GM06990 (cell line): ENCODE data around the gene IGF1.

Experiments
- DNase-seq: peaks from one replicate; pipeline ENCODE4 v3.0.0-alpha.2; 2011; ENCODE audit not compliant: insufficient read length; ENCODE audit errors: extremely low read depth
- H3K27me3 ChIP-seq: replicated peaks from 2 replicates; pipeline ENCODE4 v1.6.0; 2011; ENCODE audit warnings: low read length; ENCODE audit not compliant: control insufficient read depth, insufficient read depth
- H3K36me3 ChIP-seq: 2 replicates; pipeline ENCODE4 v1.5.1; 2011; ENCODE audit warnings: low read length; ENCODE audit not compliant: control insufficient read depth, insufficient read depth
- H3K4me3 ChIP-seq: replicated peaks from 2 replicates; pipeline ENCODE4 v1.5.1; 2011; ENCODE audit warnings: low read depth, mild to moderate bottlenecking, control low read depth, low read length
- TF ChIP-seq, protein P1 (sequence below): IDR thresholded peaks from 2 replicates; pipeline ENCODE4 v1.5.1; 2011; ENCODE audit warnings: low read length, control low read depth, mild to moderate bottlenecking, inconsistent platforms; ENCODE audit not compliant: insufficient read depth, poor library complexity, severe bottlenecking

IGF1 gene

GRCh38 chr12:102480406-102480805 is at the start of gene IGF1:
Gene IGF1 (minus strand): TSS chr12:102480563. CDS start chr12:102480381, 182 bp downstream.
- TF ChIP-seq, protein P1, sequence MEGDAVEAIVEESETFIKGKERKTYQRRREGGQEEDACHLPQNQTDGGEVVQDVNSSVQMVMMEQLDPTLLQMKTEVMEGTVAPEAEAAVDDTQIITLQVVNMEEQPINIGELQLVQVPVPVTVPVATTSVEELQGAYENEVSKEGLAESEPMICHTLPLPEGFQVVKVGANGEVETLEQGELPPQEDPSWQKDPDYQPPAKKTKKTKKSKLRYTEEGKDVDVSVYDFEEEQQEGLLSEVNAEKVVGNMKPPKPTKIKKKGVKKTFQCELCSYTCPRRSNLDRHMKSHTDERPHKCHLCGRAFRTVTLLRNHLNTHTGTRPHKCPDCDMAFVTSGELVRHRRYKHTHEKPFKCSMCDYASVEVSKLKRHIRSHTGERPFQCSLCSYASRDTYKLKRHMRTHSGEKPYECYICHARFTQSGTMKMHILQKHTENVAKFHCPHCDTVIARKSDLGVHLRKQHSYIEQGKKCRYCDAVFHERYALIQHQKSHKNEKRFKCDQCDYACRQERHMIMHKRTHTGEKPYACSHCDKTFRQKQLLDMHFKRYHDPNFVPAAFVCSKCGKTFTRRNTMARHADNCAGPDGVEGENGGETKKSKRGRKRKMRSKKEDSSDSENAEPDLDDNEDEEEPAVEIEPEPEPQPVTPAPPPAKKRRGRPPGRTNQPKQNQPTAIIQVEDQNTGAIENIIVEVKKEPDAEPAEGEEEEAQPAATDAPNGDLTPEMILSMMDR = peak; percentile 10
- Histone ChIP-seq H3K36me3 (no peaks in the 10 kb centered on the region), H3K4me3 (no peak within 1 kb of the TSS), H3K27me3 (no peaks in the 10 kb centered on the region)
- no peak for DNase-seq

DNA sequence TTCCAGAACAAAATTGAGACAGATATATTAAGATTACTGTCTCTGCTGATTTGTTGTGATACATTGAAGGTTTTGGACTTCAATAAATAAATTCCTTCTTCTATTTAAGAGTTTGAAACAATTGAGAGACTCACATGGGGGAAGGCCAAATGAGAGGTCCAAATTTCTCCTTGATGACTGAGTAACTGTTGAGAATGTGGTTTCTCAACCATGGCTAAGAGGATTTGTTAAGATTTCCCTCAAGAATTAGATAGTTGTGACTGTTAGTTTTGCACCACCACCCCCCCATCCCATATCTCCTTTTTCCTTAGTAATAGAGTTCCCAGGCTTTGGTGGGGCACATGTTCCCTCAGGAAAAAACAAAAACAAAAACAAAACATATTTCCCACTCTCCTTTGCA is 47.7 kb upstream of the IGF1 start:
- no peak overlapping the region for H3K4me3 ChIP-seq
- TF ChIP-seq, protein P1 = no peak
- H3K27me3 ChIP-seq = no peaks in the 10 kb centered on the region
- H3K36me3 ChIP-seq = no peaks in the 10 kb centered on the region
- DNase-seq = no peak

DNA sequence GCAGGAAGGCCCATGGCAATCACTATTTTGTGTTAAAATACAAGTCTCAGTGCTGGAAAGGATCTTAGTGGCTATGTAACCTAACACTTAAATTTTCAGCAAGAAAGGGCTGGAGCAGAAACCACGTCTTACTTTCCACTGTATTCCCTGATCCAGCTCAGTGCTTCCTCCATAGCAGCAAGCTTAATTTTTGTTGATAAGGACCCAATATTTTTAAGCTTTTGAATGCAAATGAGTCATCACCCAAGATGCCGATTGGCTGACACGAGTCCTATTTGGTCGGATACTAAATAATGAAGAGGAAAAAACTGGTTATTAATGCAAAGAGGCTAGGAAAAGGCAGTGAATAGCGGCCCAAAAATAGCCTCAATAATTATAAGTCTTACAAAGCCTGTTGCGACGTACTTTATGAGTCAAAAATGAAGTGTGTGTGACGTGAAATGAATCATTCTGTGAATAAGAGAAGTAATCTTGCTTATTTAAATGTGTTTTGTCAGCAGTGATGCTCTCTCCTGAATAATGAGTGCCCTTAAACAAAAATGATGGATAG is 46.9 kb upstream of the IGF1 start:
- no peaks in the 10 kb centered on the region for H3K27me3 ChIP-seq
- no peaks in the 10 kb centered on the region for H3K36me3 ChIP-seq
- TF ChIP-seq, protein P1 = no peak
- no peak overlapping the region for H3K4me3 ChIP-seq
- DNase-seq = no peak

DNA sequence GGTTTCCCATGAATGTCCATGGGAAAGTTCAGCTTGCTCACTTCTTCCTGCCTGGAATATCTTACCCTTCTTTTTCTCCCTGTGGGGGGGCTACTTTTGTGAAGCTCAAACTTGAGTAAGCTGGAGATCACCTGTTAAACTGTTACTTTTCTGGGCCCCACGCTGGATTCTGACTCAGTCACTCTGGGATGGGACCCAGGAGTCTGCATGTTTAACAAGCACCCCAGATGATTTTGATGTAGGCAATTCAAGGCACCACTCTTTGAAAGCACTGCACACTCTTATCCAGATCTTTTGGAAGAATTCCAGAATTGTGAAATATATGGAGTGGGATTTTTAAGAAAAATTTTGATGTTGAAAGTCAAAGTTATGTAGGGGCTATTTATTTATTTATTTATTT is 46.3 kb upstream of the IGF1 start:
- Histone ChIP-seq H3K4me3 (no peak overlapping the region), H3K36me3 (no peaks in the 10 kb centered on the region), H3K27me3 (no peaks in the 10 kb centered on the region)
- TF ChIP-seq, protein P1 = no peak
- DNase-seq = no peak

- Histone ChIP-seq H3K36me3 (no peaks in the 10 kb centered on the region), H3K27me3 (no peaks in the 10 kb centered on the region), H3K4me3 (no peak overlapping the region)
- no peak for DNase-seq
- TF ChIP-seq, protein P1 = no peak
Measured at GRCh38 chr12:102522768-102523167, 42.4 kb upstream of the IGF1 start.
